ENCODE measurements around the gene GSC2. TPM values are rescaled to one million over a fixed set of nuclear protein-coding genes. Genes with fewer than 3 reads are reported as not detected.

The GSC2 gene
- total and polyA plus RNA-seq, 9 of the 15 experiments (the other 6 are each of a cell fraction or from before 2014, with no cell fraction given), result not detected

GRCh38 chr22:19173047-19174035 lies 23.2 kb upstream of the GSC2 start (continued):
- TF ChIP-seq HOXB6 (CRISPR knock-in tag; IDR thresholded peaks at IDR 0.05; ENCODE audit: borderline replicate concordance), result no peak
- no peak for TF ChIP-seq EHMT2 (IDR thresholded peaks at IDR 0.05)

GRCh38 chr22:19172213-19173046 lies 22.3 kb upstream of the GSC2 start:
- Histone ChIP-seq H3K9ac (ENCODE audit: insufficient read depth in 1 of 2, low read depth in 2 of 2, low read length in 2 of 2) (peak overlapping the region; percentile 94 to 96), H3K4me1 (replicated peaks in 1 of 2; ENCODE audit: control insufficient read depth in 2 of 2, insufficient read depth in 2 of 2, low read length in 2 of 2) (peaks cover 58 to 93% of the 10 kb centered on the region in 2 experiments), H2AFZ (ENCODE audit: low read depth, low read length) (peak overlapping the region; percentile 98), H3K9me1 (ENCODE audit: control insufficient read depth, insufficient read depth, low read length) (peaks cover 28% of the 10 kb centered on the region), H3K27ac (ENCODE audit: extremely low read depth, low read depth, low read length) (peak overlapping the region; percentile 86), H4K20me1 (replicated peaks; ENCODE audit: control insufficient read depth, insufficient read depth, low read length) (peaks cover 49% of the 10 kb centered on the region), H3K4me3 (peak overlapping the region; percentile 66), H3K27me3 (ENCODE audit: control insufficient read depth in 2 of 2, insufficient read depth in 2 of 2, low read length in 2 of 2) (peaks cover 18 to 24% of the 10 kb centered on the region in 2 experiments), H3K79me2 (ENCODE audit: control insufficient read depth, insufficient read depth, low read length) (peaks cover 71% of the 10 kb centered on the region), H3K9me3 (replicated peaks; ENCODE audit: control insufficient read depth, insufficient read depth, low read depth, low read length) (no peaks in the 10 kb centered on the region), H3K4me2 (ENCODE audit: insufficient read depth, low read length) (peak overlapping the region; percentile 93), H3K36me3 (ENCODE audit: control insufficient read depth, insufficient read depth, low read length) (peaks cover 54% of the 10 kb centered on the region)
- peak in 1 of 4 experiments; percentile 48 for DNase-seq (ENCODE audit: extremely low read depth in 1 of 4, low spot score in 3 of 4)
- intact Hi-C loops (cut with micrococcal nuclease) (no loop called here), in situ Hi-C loops (cut with MboI) (no loop called here)
- ATAC-seq, result peak; percentile 0; the same call in 2 of the 3 replicates
- FAIRE-seq, result no peak
- POLR2A ChIA-PET, result interaction anchor here (0.6 to 1.3 kb wide), 16 partner anchors 20 to 798 kb away, joined by 3 to 6 read pairs (median 4); partner anchors contain the start of gene DGCR2
- 2% methylated on average over 13 of the region's 13 CpGs for WGBS (ENCODE audit: insufficient coverage, low coverage, missing lambda C conversion rate)
- no TSS peak for BruUV-seq (replicated peaks)
- CTCF ChIA-PET (ENCODE audit: low intra/inter-chr PET ratio), result no interaction called here
- no peak for TF ChIP-seq CXXC5 (CRISPR knock-in tag; IDR thresholded peaks at IDR 0.05)
- no peak for TF ChIP-seq SMAD4 (CRISPR knock-in tag; conservative IDR thresholded peaks at IDR 0.05)
- no peak for TF ChIP-seq ZNF583 (CRISPR knock-in tag; IDR thresholded peaks at IDR 0.05)
- TF ChIP-seq ZNF561 (CRISPR knock-in tag; conservative IDR thresholded peaks at IDR 0.05), result 0 out of 2 replicates have a peak, but pooled peaks have one; percentile 3
- TF ChIP-seq L3MBTL2 (IDR thresholded peaks at IDR 0.05), result no peak
- peak; percentile 52; the same call in 1 of the 2 replicates for TF ChIP-seq HBP1 (CRISPR knock-in tag; IDR thresholded peaks at IDR 0.05)
- TF ChIP-seq ZC3H8 (IDR thresholded peaks at IDR 0.05), result no peak
- TF ChIP-seq CCNT2 (IDR thresholded peaks at IDR 0.05; ENCODE audit: borderline replicate concordance, extremely low read depth, insufficient read length, low read depth, low read length), result no peak
- TF ChIP-seq WHSC1 (IDR thresholded peaks at IDR 0.05; ENCODE audit: low read length), result peak; percentile 25
- TF ChIP-seq ZBTB12 (CRISPR knock-in tag; IDR thresholded peaks at IDR 0.05), result no peak
- no peak for TF ChIP-seq NR2F6 (CRISPR knock-in tag; IDR thresholded peaks at IDR 0.05)
- peak; percentile 61; the same call in 1 of the 2 replicates for TF ChIP-seq ELF2 (CRISPR knock-in tag; IDR thresholded peaks at IDR 0.05)
- no peak for TF ChIP-seq RB1 (IDR thresholded peaks at IDR 0.05; ENCODE audit: low read depth)
- 0 out of 2 replicates have a peak, but pooled peaks have one; percentile 3 for TF ChIP-seq CGGBP1 (CRISPR knock-in tag; IDR thresholded peaks at IDR 0.05)
- TF ChIP-seq ZNF436 (CRISPR knock-in tag; IDR thresholded peaks at IDR 0.05), result no peak; the same call in 1 of the 2 replicates

All from K562 (cell line).